ENCODE results near the gene NPR3.

DNA sequence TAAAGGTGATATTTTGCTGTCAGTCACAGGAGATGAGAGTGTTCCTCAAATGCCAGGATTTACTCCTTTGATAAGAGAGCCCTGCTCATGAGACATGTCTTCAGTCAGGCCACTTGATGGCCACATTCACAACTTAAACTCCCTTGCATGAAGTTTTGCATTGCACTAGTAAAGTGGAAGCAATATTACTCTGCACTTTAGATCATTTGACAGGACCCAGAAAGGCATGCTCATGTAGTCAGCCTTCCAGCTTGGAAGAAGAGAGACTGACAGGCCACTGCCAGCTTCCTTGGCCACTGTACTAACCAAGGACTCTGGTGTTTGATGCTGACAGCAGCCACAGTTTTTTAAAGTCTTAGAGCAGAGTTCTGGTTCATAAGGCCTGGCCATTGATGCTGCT is 42.6 kb downstream of the NPR3 start:
- no peak for TF ChIP-seq CTCF (conservative IDR thresholded peaks at IDR 0.05)
- TF ChIP-seq EZH2 (IDR thresholded peaks at IDR 0.05; ENCODE audit: low read depth): no peak
